ENCODE measurements around the gene APOA1.

APOA1 gene

GRCh38 chr11:116837231-116838091 lies at the start of gene APOA1:
Gene APOA1 (minus strand): TSS chr11:116837622. CDS start chr11:116837387, 235 bp downstream.
- DNase-seq (ENCODE audit: extremely low read depth in 1 of 2, low read depth in 1 of 2), result no peak

GRCh38 chr11:116885951-116886655 lies 48.7 kb upstream of the APOA1 start:
- DNase-seq (ENCODE audit: extremely low read depth in 1 of 2, low read depth in 1 of 2), result no peak

GRCh38 chr11:116882386-116882785 lies 45.0 kb upstream of the APOA1 start:
- DNase-seq (ENCODE audit: extremely low read depth in 1 of 2, low read depth in 1 of 2), result no peak

GRCh38 chr11:116881143-116881542 lies 43.7 kb upstream of the APOA1 start:
- no peak for DNase-seq (ENCODE audit: extremely low read depth in 1 of 2, low read depth in 1 of 2)

GRCh38 chr11:116879800-116880625 lies 42.6 kb upstream of the APOA1 start:
- DNase-seq (ENCODE audit: extremely low read depth in 1 of 2, low read depth in 1 of 2), result no peak

- DNase-seq (ENCODE audit: extremely low read depth in 1 of 2, low read depth in 1 of 2), result no peak
Observed at GRCh38 chr11:116876656-116877055, 39.2 kb upstream of the APOA1 start.

GRCh38 chr11:116875194-116875593 lies 37.8 kb upstream of the APOA1 start:
- DNase-seq (ENCODE audit: extremely low read depth in 1 of 2, low read depth in 1 of 2), result no peak

- DNase-seq (ENCODE audit: extremely low read depth in 1 of 2, low read depth in 1 of 2), result no peak
Observed at GRCh38 chr11:116874251-116874650, 36.8 kb upstream of the APOA1 start.

- no peak for DNase-seq (ENCODE audit: extremely low read depth in 1 of 2, low read depth in 1 of 2)
Observed at GRCh38 chr11:116873381-116873780, 36.0 kb upstream of the APOA1 start.

- DNase-seq (ENCODE audit: extremely low read depth in 1 of 2, low read depth in 1 of 2), result no peak
Observed at GRCh38 chr11:116871248-116871647, 33.8 kb upstream of the APOA1 start.

- DNase-seq (ENCODE audit: extremely low read depth in 1 of 2, low read depth in 1 of 2), result no peak
Observed at GRCh38 chr11:116870054-116870453, 32.6 kb upstream of the APOA1 start.

- no peak for DNase-seq (ENCODE audit: extremely low read depth in 1 of 2, low read depth in 1 of 2)
Observed at GRCh38 chr11:116869610-116870009, 32.2 kb upstream of the APOA1 start.

- DNase-seq (ENCODE audit: extremely low read depth in 1 of 2, low read depth in 1 of 2), result no peak
Observed at GRCh38 chr11:116868066-116868465, 30.6 kb upstream of the APOA1 start.

- no peak for DNase-seq (ENCODE audit: extremely low read depth in 1 of 2, low read depth in 1 of 2)
Observed at GRCh38 chr11:116867619-116868018, 30.2 kb upstream of the APOA1 start.

GRCh38 chr11:116866804-116867455 lies 29.5 kb upstream of the APOA1 start:
- no peak for DNase-seq (ENCODE audit: extremely low read depth in 1 of 2, low read depth in 1 of 2)

GRCh38 chr11:116865696-116866095 lies 28.3 kb upstream of the APOA1 start:
- DNase-seq (ENCODE audit: extremely low read depth in 1 of 2, low read depth in 1 of 2), result no peak

GRCh38 chr11:116864531-116864930 lies 27.1 kb upstream of the APOA1 start:
- DNase-seq (ENCODE audit: extremely low read depth in 1 of 2, low read depth in 1 of 2), result no peak

- no peak for DNase-seq (ENCODE audit: extremely low read depth in 1 of 2, low read depth in 1 of 2)
Observed at GRCh38 chr11:116862951-116863350, 25.5 kb upstream of the APOA1 start.

- no peak for DNase-seq (ENCODE audit: extremely low read depth in 1 of 2, low read depth in 1 of 2)
Observed at GRCh38 chr11:116862185-116862584, 24.8 kb upstream of the APOA1 start.

- no peak for DNase-seq (ENCODE audit: extremely low read depth in 1 of 2, low read depth in 1 of 2)
Observed at GRCh38 chr11:116861539-116861938, 24.1 kb upstream of the APOA1 start.

GRCh38 chr11:116860303-116860702 lies 22.9 kb upstream of the APOA1 start:
- no peak for DNase-seq (ENCODE audit: extremely low read depth in 1 of 2, low read depth in 1 of 2)
